Hepatocyte (in vitro differentiated cells): ENCODE data around the gene ABLIM2.

ENCODE experiments used
- EZH2 ChIP-seq: fragments of 200-600 bp; sonication (generic); IDR thresholded peaks from 2 replicates; pipeline ENCODE4 v1.6.1; 2016; ENCODE audit warnings: antibody characterized with exemption, mild to moderate bottlenecking, borderline replicate concordance
- EZH2phosphoT487 ChIP-seq: fragments of 200-600 bp; sonication (generic); IDR thresholded peaks from one replicate; pipeline ENCODE4 v1.6.1; 2018; ENCODE audit warnings: antibody characterized with exemption, mild to moderate bottlenecking, low read depth, moderate library complexity; ENCODE audit not compliant: unreplicated experiment, severe bottlenecking
- TF ChIP-seq, protein P1 (sequence below): fragments of 200-600 bp; sonication (generic); IDR thresholded peaks from 2 replicates; pipeline ENCODE4 v1.5.1; 2016; ENCODE audit warnings: antibody characterized with exemption, mild to moderate bottlenecking; ENCODE audit not compliant: poor library complexity

DNA sequence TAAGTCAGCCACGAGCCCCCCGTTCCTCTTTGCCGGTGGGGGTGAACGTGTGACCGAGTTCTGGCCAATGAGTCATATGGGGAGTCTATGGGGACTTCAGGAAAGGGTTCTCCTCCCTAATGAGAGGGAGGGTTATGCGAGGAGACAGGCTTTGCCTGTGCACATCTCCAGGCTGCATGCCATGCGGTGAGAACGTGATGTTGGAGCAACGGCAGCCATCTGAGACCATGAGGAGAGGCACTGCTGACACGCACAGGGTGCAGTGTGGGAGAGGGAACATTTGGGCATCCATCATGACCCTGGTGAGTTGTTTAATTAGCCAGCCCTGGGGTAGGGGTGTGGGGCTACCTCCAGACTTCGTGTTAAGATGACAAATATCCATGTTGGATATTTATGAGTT, 55.8 kb downstream of the ABLIM2 start:
- TF ChIP-seq, protein P1, sequence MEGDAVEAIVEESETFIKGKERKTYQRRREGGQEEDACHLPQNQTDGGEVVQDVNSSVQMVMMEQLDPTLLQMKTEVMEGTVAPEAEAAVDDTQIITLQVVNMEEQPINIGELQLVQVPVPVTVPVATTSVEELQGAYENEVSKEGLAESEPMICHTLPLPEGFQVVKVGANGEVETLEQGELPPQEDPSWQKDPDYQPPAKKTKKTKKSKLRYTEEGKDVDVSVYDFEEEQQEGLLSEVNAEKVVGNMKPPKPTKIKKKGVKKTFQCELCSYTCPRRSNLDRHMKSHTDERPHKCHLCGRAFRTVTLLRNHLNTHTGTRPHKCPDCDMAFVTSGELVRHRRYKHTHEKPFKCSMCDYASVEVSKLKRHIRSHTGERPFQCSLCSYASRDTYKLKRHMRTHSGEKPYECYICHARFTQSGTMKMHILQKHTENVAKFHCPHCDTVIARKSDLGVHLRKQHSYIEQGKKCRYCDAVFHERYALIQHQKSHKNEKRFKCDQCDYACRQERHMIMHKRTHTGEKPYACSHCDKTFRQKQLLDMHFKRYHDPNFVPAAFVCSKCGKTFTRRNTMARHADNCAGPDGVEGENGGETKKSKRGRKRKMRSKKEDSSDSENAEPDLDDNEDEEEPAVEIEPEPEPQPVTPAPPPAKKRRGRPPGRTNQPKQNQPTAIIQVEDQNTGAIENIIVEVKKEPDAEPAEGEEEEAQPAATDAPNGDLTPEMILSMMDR: no peak
- TF ChIP-seq EZH2 (no peak), EZH2phosphoT487 (no peak)
